Pons (tissue), 1 donor: ENCODE results near the gene CCL7.

Experiments
- DNase-seq: peaks from one replicate; pipeline ENCODE4 v3.0.0-alpha.2; 2016; ENCODE audit warnings: low spot score

Gene CCL7

DNA sequence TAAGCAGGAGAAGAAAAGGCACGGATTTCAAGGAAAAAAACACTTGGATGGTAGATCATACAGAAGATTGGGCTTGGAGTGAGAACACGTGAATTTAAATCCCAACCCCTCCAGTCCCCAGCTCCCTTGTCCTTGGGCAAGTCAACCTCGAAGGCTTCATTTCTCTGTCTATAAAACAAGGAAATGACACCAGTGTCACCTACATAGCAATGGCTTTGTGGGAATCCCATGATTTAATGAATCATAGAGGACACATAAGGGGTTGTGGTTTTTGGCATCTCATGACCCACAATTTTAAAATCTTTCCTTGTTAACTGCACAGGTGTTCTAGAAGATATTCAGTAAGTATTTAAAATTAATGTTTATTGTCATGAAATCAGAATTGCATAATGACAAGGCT is 23.1 kb upstream of the CCL7 start:
- DNase-seq, result no peak

DNA sequence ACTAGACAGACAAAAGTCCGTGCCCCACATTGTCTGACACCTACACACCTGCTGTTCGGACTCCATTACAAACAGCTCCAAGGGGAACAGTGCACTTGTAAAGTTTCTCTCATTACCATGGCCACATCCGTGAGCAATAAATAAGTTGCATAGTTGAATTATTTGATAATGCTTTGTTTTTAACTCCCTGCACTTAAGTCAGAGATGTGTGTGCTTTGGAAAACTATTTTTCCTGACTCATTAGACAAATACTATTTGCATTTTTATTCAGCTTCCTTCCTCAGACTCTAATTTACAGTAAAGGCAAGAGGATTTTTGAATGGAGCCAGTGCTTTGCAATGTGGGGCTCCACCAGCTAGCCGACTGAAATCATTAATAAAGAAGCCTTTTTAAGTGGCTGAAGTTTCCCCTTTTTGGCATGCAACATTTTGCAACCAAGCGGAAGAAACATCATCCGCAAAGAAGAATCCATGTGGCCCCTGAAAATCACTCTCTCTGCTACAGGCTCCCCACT is 21.5 kb upstream of the CCL7 start:
- no peak for DNase-seq

GRCh38 chr17:34249061-34249460 is 21.0 kb upstream of the CCL7 start:
- no peak for DNase-seq

DNA sequence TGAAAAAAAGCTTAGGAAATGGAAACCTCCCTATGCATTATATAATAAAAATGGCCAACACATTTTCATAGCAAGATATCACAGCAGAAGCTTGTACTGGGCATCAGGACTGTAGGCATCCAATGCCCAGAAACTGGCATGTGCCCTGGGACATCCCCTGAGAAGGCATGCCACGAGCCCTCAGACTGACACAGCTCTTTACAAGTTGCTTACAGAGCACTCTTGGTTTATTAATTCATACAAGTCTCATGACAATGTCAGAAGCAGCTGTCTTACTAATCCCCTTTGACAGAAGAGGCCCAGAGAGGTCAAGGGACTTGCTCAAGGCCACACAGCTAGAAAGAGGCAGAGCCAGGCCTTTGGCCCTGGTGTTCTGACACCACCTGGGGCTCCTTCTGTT is 20.5 kb upstream of the CCL7 start:
- DNase-seq, result no peak

DNA sequence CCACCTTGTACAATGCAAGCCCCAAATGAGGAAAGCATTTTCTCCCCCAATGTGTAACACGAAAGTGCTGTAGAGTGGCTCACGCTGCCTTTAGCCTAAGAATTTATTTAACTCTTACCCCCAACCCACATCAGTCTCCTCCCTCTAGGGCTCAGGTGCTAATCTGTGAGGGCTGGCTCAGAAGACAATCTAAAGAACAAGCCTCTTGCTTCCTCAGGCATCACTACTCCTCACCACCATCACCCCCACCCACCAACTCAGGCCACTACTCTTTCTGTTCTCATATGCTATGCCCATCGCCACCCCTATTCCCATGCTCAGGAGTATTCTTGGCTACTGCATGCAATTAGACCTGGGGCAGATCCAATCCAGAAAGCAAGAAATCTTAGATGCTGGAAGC is 18.8 kb upstream of the CCL7 start:
- no peak for DNase-seq

- DNase-seq, result peak; percentile 61
Observed at GRCh38 chr17:34252095-34252443, 18.0 kb upstream of the CCL7 start.

GRCh38 chr17:34252444-34253138 is 17.4 kb upstream of the CCL7 start:
- peak; percentile 72 for DNase-seq

- no peak for DNase-seq
Observed at GRCh38 chr17:34253139-34253525, 16.9 kb upstream of the CCL7 start.

GRCh38 chr17:34254146-34254545 is 15.9 kb upstream of the CCL7 start:
- no peak for DNase-seq

GRCh38 chr17:34254651-34255380 is 15.2 kb upstream of the CCL7 start, which contains the start of gene CCL2:
CCL2 (plus strand) TSS chr17:34255285; CDS start chr17:34255350, 65 bp downstream.
- DNase-seq, result peak; percentile 72

DNA sequence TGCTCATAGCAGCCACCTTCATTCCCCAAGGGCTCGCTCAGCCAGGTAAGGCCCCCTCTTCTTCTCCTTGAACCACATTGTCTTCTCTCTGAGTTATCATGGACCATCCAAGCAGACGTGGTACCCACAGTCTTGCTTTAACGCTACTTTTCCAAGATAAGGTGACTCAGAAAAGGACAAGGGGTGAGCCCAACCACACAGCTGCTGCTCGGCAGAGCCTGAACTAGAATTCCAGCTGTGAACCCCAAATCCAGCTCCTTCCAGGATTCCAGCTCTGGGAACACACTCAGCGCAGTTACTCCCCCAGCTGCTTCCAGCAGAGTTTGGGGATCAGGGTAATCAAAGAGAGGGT is 14.7 kb upstream of the CCL7 start:
- DNase-seq, result no peak

GRCh38 chr17:34255841-34256240 is 14.2 kb upstream of the CCL7 start:
- DNase-seq, result no peak

- DNase-seq, result no peak
Observed at GRCh38 chr17:34257299-34257985, 12.6 kb upstream of the CCL7 start.

DNA sequence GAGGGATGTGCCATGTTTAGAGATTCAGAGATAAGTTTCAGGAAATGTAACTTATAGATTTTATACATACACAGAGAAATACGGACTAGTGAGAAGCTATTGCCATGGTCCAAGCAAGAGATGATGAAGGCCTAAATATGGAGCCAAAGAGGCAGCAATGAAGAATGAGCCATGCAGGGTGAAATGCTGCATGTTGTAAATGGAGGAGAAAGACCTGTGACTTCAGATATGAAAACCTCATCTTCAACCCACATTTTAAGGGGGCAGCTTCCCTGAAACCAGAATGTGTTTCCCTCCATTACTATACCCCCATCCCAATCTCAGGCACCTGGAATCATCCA is 12.1 kb upstream of the CCL7 start:
- DNase-seq, result no peak

DNA sequence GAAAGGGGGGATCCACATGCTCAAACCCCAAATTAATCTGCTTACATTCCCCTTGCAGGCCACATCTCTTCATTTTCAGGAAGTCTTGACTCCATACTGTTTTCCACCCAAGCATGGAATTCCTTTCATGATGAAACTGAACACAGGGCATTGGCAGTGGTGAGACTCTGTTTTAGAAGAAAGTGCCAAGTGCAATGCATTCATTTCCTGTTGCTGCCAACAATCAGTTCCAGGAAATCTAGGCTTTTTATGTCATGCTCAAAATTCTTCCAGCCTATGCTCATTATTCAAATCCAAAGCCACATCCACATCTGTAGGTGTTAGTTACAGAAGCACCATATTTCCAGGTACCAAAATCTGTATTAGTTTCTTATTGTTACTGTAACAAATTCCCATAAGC is 10.9 kb upstream of the CCL7 start:
- DNase-seq, result no peak

DNA sequence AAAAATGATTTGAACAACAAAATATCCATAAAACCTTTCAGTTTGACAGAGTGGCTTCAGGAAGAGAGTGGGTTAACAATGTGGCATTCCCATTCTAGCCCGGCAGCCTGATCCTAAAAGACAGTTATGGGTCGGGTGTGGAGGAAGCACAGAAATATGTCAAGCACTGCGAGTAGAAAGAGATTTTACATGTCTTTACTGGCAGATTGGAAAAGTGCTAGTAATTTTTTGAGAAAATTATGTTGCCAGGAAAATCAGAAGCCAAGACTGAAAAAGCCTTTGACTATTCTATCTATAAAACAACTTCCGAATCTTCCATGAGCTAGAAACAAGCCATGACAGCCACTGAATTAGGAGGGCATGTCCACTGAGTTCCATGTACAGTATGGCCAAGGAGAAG is 9.2 kb upstream of the CCL7 start:
- DNase-seq, result no peak

- DNase-seq, result no peak
Observed at GRCh38 chr17:34261568-34262337, 8.3 kb upstream of the CCL7 start.

GRCh38 chr17:34265711-34266110 is 4.3 kb upstream of the CCL7 start:
- DNase-seq, result no peak

DNA sequence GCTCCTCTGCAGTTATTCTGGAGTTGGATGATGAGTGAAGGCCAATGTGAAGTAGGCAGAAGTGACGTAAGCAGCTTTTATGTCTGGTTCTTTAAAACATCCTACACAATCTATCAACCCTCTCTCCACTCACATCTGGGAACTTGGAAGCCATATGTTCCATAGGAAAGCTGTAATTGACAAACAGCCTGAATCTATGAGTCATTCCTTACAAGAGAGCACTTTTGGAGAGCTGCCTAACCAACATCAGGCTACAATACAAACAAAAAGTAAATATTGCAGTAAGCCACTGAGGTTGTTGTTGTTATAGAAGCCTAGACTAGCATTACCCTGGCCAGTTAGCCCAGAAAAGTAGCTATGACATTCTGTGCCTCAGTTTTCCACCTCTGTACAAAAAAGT is 5.9 kb downstream of the CCL7 start:
- DNase-seq, result no peak

DNA sequence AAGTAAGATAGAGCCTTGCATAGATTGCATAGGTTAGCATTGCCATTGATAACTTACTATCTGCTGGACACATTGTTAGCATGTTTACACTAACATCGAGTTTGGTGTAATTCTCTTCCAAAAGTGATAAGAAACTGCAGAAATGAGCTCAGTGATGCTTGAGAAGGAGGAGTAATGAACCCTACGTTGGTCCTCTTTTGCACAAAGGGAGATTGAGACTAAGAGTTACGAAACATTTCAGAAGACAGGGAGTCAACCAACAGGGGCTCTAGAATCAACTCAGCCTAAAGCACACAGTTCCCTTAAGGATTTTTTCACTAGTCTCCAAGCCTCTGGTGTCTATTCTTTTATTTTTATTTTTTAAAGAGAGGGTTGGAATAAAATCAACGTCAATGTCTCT is 6.8 kb downstream of the CCL7 start:
- no peak for DNase-seq

DNA sequence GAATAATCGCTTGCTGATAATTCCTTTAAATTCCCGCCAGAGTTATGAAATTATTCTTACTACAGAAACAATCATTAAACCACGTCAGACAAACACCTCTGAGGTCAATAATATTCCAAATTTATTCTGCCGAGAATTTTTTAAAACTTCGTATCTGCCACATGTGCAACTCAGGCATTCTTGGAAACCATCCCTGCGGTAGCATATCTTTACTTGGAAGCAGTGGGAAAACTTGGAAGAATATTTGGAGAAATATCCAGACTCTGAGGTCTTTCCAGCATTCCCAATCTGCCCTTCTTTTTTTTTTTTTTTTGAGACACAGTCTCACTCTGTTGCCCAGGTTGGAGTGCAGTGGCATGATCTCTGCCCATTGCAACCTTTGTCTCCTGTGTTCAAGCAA is 13.6 kb downstream of the CCL7 start:
- DNase-seq, result no peak

GRCh38 chr17:34285286-34285792 is 15.3 kb downstream of the CCL7 start, which contains the start of gene CCL11:
CCL11 (plus strand) TSS chr17:34285742; CDS start chr17:34285809, 67 bp downstream.
- DNase-seq, result no peak
